GM12875 (cell line): ENCODE data around the gene ACOX2.

Experiments
- H3K4me3 ChIP-seq: one replicate; pipeline ENCODE4 v1.5.1; 2011; ENCODE audit warnings: low read depth, low read length, control low read depth
- CTCF ChIP-seq: IDR thresholded peaks from 2 replicates; pipeline ENCODE4 v1.5.1; 2011; ENCODE audit warnings: low read depth, mild to moderate bottlenecking, control low read depth, inconsistent platforms, low read length, moderate library complexity, borderline replicate concordance; ENCODE audit not compliant: insufficient read depth

Gene ACOX2

GRCh38 chr3:58536501-58537411 is at the start of gene ACOX2:
TSS of gene ACOX2 (minus strand) at chr3:58537190. CDS start at chr3:58535106, 2,084 bp downstream.
- H3K4me3 ChIP-seq: no peak within 1 kb of the TSS

GRCh38 chr3:58585994-58586393 is 49.0 kb upstream of the ACOX2 start:
- no peak for TF ChIP-seq CTCF
- H3K4me3 ChIP-seq: no peak overlapping the region

More at GRCh38 chr3:58536501-58537411, at the start of gene ACOX2:
- no peak for TF ChIP-seq CTCF

GRCh38 chr3:58585005-58585786 is 48.2 kb upstream of the ACOX2 start:
- peak overlapping the region; percentile 30 for H3K4me3 ChIP-seq
- TF ChIP-seq CTCF: peak; percentile 86

- no peak for TF ChIP-seq CTCF
- H3K4me3 ChIP-seq: peak overlapping the region; percentile 30
Observed at GRCh38 chr3:58584690-58585004, 47.7 kb upstream of the ACOX2 start.

GRCh38 chr3:58581328-58582091 is 44.5 kb upstream of the ACOX2 start:
- H3K4me3 ChIP-seq: no peak overlapping the region
- TF ChIP-seq CTCF: no peak

GRCh38 chr3:58580826-58581327 is 43.9 kb upstream of the ACOX2 start:
- no peak for TF ChIP-seq CTCF
- H3K4me3 ChIP-seq: no peak overlapping the region
